Trophoblast cell (in vitro differentiated cells and primary cell): ENCODE data around the gene DCUN1D3.

Source experiments
- DNase-seq, 2 donors: peaks; one replicate each; pipeline ENCODE4 v3.0.0-alpha.2; 2016
- H2AFZ ChIP-seq: 2 replicates; pipeline ENCODE4 v1.6.1; 2013; ENCODE audit warnings: low read length, moderate library complexity, mild to moderate bottlenecking; ENCODE audit not compliant: insufficient read depth, poor library complexity
- H2AK5ac ChIP-seq: 2 replicates; pipeline ENCODE4 v1.6.1; 2013; ENCODE audit warnings: mild to moderate bottlenecking, low read length
- H2BK120ac ChIP-seq: 2 replicates; pipeline ENCODE4 v1.6.1; 2013; ENCODE audit warnings: low read length, mild to moderate bottlenecking, moderate library complexity; ENCODE audit not compliant: insufficient read depth, poor library complexity
- H2BK12ac ChIP-seq: 2 replicates; pipeline ENCODE4 v1.6.1; 2013; ENCODE audit warnings: mild to moderate bottlenecking, low read length, moderate library complexity
- H2BK5ac ChIP-seq: 2 replicates; pipeline ENCODE4 v1.6.1; 2013; ENCODE audit warnings: low read length, low read depth, moderate library complexity, mild to moderate bottlenecking; ENCODE audit not compliant: poor library complexity
- H3K14ac ChIP-seq: 2 replicates; pipeline ENCODE4 v1.6.1; 2013; ENCODE audit warnings: mild to moderate bottlenecking, low read length
- H3K18ac ChIP-seq: 2 replicates; pipeline ENCODE4 v1.6.1; 2013; ENCODE audit warnings: mild to moderate bottlenecking, low read length
- H3K23ac ChIP-seq: 2 replicates; pipeline ENCODE4 v1.6.1; 2013; ENCODE audit warnings: low read length
- H3K27ac ChIP-seq: 2 replicates; pipeline ENCODE4 v1.5.1; 2013; ENCODE audit warnings: low read depth, mild to moderate bottlenecking, inconsistent platforms, low read length, moderate library complexity
- H3K27me3 ChIP-seq: 2 replicates; pipeline ENCODE4 v1.6.1; 2013; ENCODE audit warnings: inconsistent platforms, mild to moderate bottlenecking, low read length, moderate library complexity; ENCODE audit not compliant: insufficient read depth
- H3K36me3 ChIP-seq, 2 experiments: 1 replicate in 1 of 2; 2 replicates in 1 of 2; pipeline ENCODE4 v1.6.1; 2013; ENCODE audit warnings: low read length in 2 of 2, mild to moderate bottlenecking in 2 of 2, moderate library complexity in 1 of 2; ENCODE audit not compliant: insufficient read depth in 2 of 2, control insufficient read depth in 1 of 2
- H3K4ac ChIP-seq: 2 replicates; pipeline ENCODE4 v1.6.1; 2013; ENCODE audit warnings: low read depth, mild to moderate bottlenecking, low read length, moderate library complexity
- H3K4me1 ChIP-seq, 2 experiments: 1 replicate in 1 of 2; 2 replicates in 1 of 2; pipeline ENCODE4 v1.6.1; 2013; ENCODE audit warnings: low read length in 2 of 2, mild to moderate bottlenecking in 2 of 2, moderate library complexity in 1 of 2; ENCODE audit not compliant: insufficient read depth in 2 of 2, control insufficient read depth in 1 of 2
- H3K4me2 ChIP-seq: 2 replicates; pipeline ENCODE4 v1.6.1; 2013; ENCODE audit warnings: inconsistent platforms, mild to moderate bottlenecking, low read length, moderate library complexity
- H3K4me3 ChIP-seq: 2 replicates; pipeline ENCODE4 v1.5.1; 2013; ENCODE audit warnings: mild to moderate bottlenecking, low read depth, low read length, inconsistent platforms
- H3K79me1 ChIP-seq: one replicate; pipeline ENCODE4 v1.6.1; 2013; ENCODE audit warnings: low read length
- H3K79me2 ChIP-seq: 2 replicates; pipeline ENCODE4 v1.6.1; 2013; ENCODE audit warnings: low read length, mild to moderate bottlenecking; ENCODE audit not compliant: control insufficient read depth, insufficient read depth, poor library complexity
- H3K9ac ChIP-seq: 2 replicates; pipeline ENCODE4 v1.6.1; 2013; ENCODE audit warnings: mild to moderate bottlenecking, low read length
- H3K9me3 ChIP-seq: 2 replicates; pipeline ENCODE4 v1.6.1; 2013; ENCODE audit warnings: low read depth, mild to moderate bottlenecking, control low read depth, inconsistent platforms, low read length; ENCODE audit not compliant: insufficient read depth
- H4K12ac ChIP-seq: 2 replicates; pipeline ENCODE4 v1.6.1; 2013; ENCODE audit warnings: low read depth, mild to moderate bottlenecking, low read length, moderate library complexity
- H4K8ac ChIP-seq: 2 replicates; pipeline ENCODE4 v1.6.1; 2013; ENCODE audit warnings: low read depth, mild to moderate bottlenecking, low read length, moderate library complexity
- H4K91ac ChIP-seq: one replicate; pipeline ENCODE4 v1.6.1; 2013; ENCODE audit warnings: low read depth, mild to moderate bottlenecking, low read length, moderate library complexity
- whole genome bisulfite sequencing: extraction: QIAGEN DNeasy Blood & Tissue Kit; methylation state at CpG from one replicate; pipeline ENCODE4 v1.1.7; 2013; ENCODE audit warnings: missing lambda C conversion rate; ENCODE audit not compliant: insufficient read length, insufficient coverage; ENCODE audit errors: extremely low coverage; 5-methylcytosine and 5-hydroxymethylcytosine counted together

The DCUN1D3 gene

DNA sequence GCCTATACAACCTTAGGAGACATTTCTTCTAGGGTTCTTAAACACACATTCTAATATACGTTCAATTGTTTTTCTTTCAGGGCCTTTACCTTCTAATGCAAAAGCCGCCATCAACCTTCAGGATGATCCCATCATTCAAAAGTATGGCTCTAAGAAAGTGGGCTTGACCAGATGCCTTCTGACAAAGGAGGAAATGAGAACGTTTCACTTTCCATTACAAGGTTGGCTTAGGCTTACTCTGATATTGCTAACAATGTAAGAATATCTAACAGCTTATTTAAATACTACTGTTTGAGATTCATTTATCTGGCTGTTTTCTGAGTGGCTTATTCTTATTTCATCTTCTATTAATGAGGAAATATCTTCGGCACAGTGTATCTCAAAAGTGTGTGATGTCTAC is 78.5 kb downstream of the DCUN1D3 start:
- H2BK12ac ChIP-seq = no peak overlapping the region
- H3K79me2 ChIP-seq = no peaks in the 10 kb centered on the region
- H3K79me1 ChIP-seq = no peaks in the 10 kb centered on the region
- H3K18ac ChIP-seq = no peak overlapping the region
- no peaks in the 10 kb centered on the region for H3K36me3 ChIP-seq
- H3K27me3 ChIP-seq = no peaks in the 10 kb centered on the region
- no peak overlapping the region for H2AK5ac ChIP-seq
- H2BK120ac ChIP-seq = no peak overlapping the region
- WGBS = no CpG with 5 or more reads among the region's 4 CpGs
- no peak overlapping the region for H3K27ac ChIP-seq
- H3K4me1 ChIP-seq = no peaks in the 10 kb centered on the region
- H2BK5ac ChIP-seq = no peak overlapping the region
- H4K8ac ChIP-seq = no peak overlapping the region
- H4K91ac ChIP-seq = no peak overlapping the region
- no peak overlapping the region for H3K14ac ChIP-seq
- H3K9me3 ChIP-seq = no peaks in the 10 kb centered on the region
- no peak overlapping the region for H3K4me3 ChIP-seq
- no peak overlapping the region for H3K4ac ChIP-seq
- no peak overlapping the region for H2AFZ ChIP-seq
- DNase-seq = no peak
- no peak overlapping the region for H4K12ac ChIP-seq
- no peak overlapping the region for H3K9ac ChIP-seq
- no peak overlapping the region for H3K23ac ChIP-seq
- no peak overlapping the region for H3K4me2 ChIP-seq

- Histone ChIP-seq H4K91ac (no peak overlapping the region), H2AFZ (no peak overlapping the region), H3K27me3 (no peaks in the 10 kb centered on the region), H2BK120ac (no peak overlapping the region), H3K27ac (no peak overlapping the region), H3K4me3 (no peak overlapping the region), H3K9ac (no peak overlapping the region), H4K12ac (no peak overlapping the region), H2BK12ac (no peak overlapping the region), H3K36me3 (peaks cover 0 to 1% of the 10 kb centered on the region in 2 experiments), H3K4ac (no peak overlapping the region), H4K8ac (no peak overlapping the region), H3K79me2 (no peaks in the 10 kb centered on the region), H3K14ac (no peak overlapping the region), H2BK5ac (no peak overlapping the region), H3K79me1 (no peaks in the 10 kb centered on the region), H3K23ac (no peak overlapping the region), H2AK5ac (no peak overlapping the region), H3K18ac (no peak overlapping the region), H3K9me3 (no peaks in the 10 kb centered on the region), H3K4me1 (no peaks in the 10 kb centered on the region), H3K4me2 (no peak overlapping the region)
- DNase-seq = no peak
- WGBS = no CpG with 5 or more reads among the region's 4 CpGs
Measured at GRCh38 chr16:20818929-20819585, 81.1 kb downstream of the DCUN1D3 start.

DNA sequence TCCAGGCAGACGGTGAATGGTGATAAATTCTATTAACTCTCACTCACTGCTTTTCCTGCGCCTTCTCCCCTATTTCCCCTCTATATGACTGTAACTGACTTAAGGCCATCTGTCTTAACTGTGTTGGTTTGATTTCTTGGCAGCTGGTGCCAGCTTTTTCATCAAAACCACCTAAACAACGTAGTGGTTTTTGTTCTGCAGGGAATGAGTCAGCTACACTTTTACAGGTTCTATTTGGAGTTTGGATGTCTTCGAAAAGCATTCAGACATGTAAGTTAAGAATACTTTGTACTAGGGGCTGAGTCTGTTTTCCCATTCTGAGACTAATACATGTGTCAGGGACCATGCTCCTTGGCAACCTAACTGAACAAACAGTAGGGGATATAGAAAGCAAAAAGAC is 85.4 kb downstream of the DCUN1D3 start:
- Histone ChIP-seq H3K4me2 (no peak overlapping the region), H4K8ac (no peak overlapping the region), H3K4me1 (no peaks in the 10 kb centered on the region), H2BK120ac (no peak overlapping the region), H3K36me3 (peaks cover 0 to 1% of the 10 kb centered on the region in 2 experiments), H2AFZ (no peak overlapping the region), H3K9me3 (no peaks in the 10 kb centered on the region), H3K79me2 (no peaks in the 10 kb centered on the region), H4K12ac (no peak overlapping the region), H3K9ac (no peak overlapping the region), H3K4ac (no peak overlapping the region), H3K27me3 (no peaks in the 10 kb centered on the region), H3K79me1 (no peaks in the 10 kb centered on the region), H3K14ac (no peak overlapping the region), H3K27ac (no peak overlapping the region), H2BK12ac (no peak overlapping the region), H3K23ac (no peak overlapping the region), H4K91ac (no peak overlapping the region), H2BK5ac (no peak overlapping the region), H3K4me3 (no peak overlapping the region), H3K18ac (no peak overlapping the region), H2AK5ac (no peak overlapping the region)
- no CpG with 5 or more reads among the region's 4 CpGs for WGBS
- DNase-seq = no peak

- Histone ChIP-seq H2AFZ (no peak overlapping the region), H2BK5ac (no peak overlapping the region), H3K79me2 (no peaks in the 10 kb centered on the region), H3K4me3 (no peak overlapping the region), H3K27me3 (no peaks in the 10 kb centered on the region), H3K4ac (no peak overlapping the region), H3K79me1 (no peaks in the 10 kb centered on the region), H3K9me3 (no peaks in the 10 kb centered on the region), H3K18ac (no peak overlapping the region), H4K8ac (no peak overlapping the region), H3K4me1 (peaks cover 0 to 2% of the 10 kb centered on the region in 2 experiments), H3K36me3 (peaks cover 0 to 1% of the 10 kb centered on the region in 2 experiments), H2AK5ac (no peak overlapping the region), H3K23ac (no peak overlapping the region), H4K12ac (no peak overlapping the region), H3K27ac (no peak overlapping the region), H2BK120ac (no peak overlapping the region), H3K14ac (no peak overlapping the region), H3K9ac (no peak overlapping the region), H4K91ac (no peak overlapping the region), H3K4me2 (no peak overlapping the region), H2BK12ac (no peak overlapping the region)
- no CpG with 5 or more reads among the region's 2 CpGs for WGBS
- no peak for DNase-seq
Measured at GRCh38 chr16:20812510-20812909, 87.6 kb downstream of the DCUN1D3 start.
